ENCODE measurements around the gene CASKIN2. TPM values are rescaled to one million over a fixed set of nuclear protein-coding genes. Genes with fewer than 3 reads are reported as not detected.

The CASKIN2 gene
- total RNA-seq, 1 experiment from 2014 or later = 37.0 TPM

DNA sequence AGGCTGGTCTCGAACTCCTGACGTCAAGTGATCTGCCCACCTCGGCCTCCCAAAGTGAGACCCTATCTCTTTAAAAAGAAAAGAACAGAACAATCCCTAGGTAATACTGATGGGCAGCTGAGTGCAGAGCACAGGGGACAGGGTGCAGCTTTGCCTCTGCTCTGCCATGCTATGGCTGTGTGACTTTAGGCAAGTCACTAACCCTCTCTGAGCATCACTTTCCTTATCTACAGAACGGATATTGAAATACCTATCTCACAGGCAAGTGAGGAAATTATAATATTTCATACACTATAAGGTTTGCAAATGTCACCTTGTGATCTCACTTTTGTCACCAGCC, 4.1 kb downstream of the CASKIN2 start:
- Mint-ChIP-seq H3K4me3 (no peak overlapping the region), H3K27me3 (ENCODE audit: low read depth) (no peaks in the 10 kb centered on the region), H3K27ac (no peak overlapping the region; a peak in 1 of 7 replicates), H3K4me1 (peaks cover 4 to 10% of the 10 kb centered on the region in 2 experiments; a peak in 3 of 4 replicates), H3K9me3 (no peaks in the 10 kb centered on the region), H3K36me3 (ENCODE audit: insufficient read depth in 1 of 3, low read depth in 3 of 3) (peaks cover 4 to 36% (median 29%) of the 10 kb centered on the region in 3 experiments; a peak in 6 of 7 replicates)
- Histone ChIP-seq H3K23me2 (ENCODE audit: insufficient read length, low read depth, low read length, poor library complexity, severe bottlenecking) (peaks cover 6% of the 10 kb centered on the region), H3K4ac (ENCODE audit: low read depth, low read length) (no peak overlapping the region), H2BK20ac (ENCODE audit: low read depth, low read length, poor library complexity, severe bottlenecking) (no peak overlapping the region), H3K23ac (ENCODE audit: insufficient read length, low read depth, low read length) (no peak overlapping the region), H2BK120ac (ENCODE audit: low read depth, low read length, poor library complexity, severe bottlenecking) (no peak overlapping the region), H3K18ac (ENCODE audit: insufficient read length, low read depth, low read length) (no peak overlapping the region), H2AFZ (ENCODE audit: low read length) (no peak overlapping the region), H4K5ac (ENCODE audit: insufficient read length, low read depth, low read length) (no peak overlapping the region), H3K9ac (ENCODE audit: extremely low read depth, insufficient read length, low read length) (no peak overlapping the region), H4K8ac (replicated peaks; ENCODE audit: insufficient read length, low read depth, low read length) (no peak overlapping the region), H4K20me1 (ENCODE audit: control insufficient read depth, insufficient read depth, insufficient read length) (no peaks in the 10 kb centered on the region), H3K79me2 (ENCODE audit: insufficient read depth, low read length) (no peaks in the 10 kb centered on the region; the same call in 1 of the 2 replicates), H3K56ac (ENCODE audit: insufficient read length, low read depth, low read length) (no peak overlapping the region), H2BK12ac (ENCODE audit: insufficient read length, low read depth, low read length) (no peak overlapping the region), H2BK15ac (ENCODE audit: low read depth, low read length) (no peak overlapping the region), H2BK5ac (ENCODE audit: insufficient read length, low read length) (no peak overlapping the region), H3K4me1 (ENCODE audit: insufficient read depth, low read length) (no peaks in the 10 kb centered on the region), H2AK5ac (ENCODE audit: insufficient read length, low read length) (no peak overlapping the region), H3K9me3 (ENCODE audit: control insufficient read depth, low read depth, low read length) (no peaks in the 10 kb centered on the region), H3K27me3 (ENCODE audit: insufficient read depth, low read length) (no peaks in the 10 kb centered on the region), H3K27ac (ENCODE audit: insufficient read length, low read depth, low read length) (no peak overlapping the region), H3K4me2 (ENCODE audit: insufficient read depth, insufficient read length, low read length) (no peak overlapping the region), H3T11ph (ENCODE audit: low read length) (no peak overlapping the region), H4K91ac (ENCODE audit: insufficient read length, low read depth, low read length) (no peak overlapping the region), H3K14ac (ENCODE audit: insufficient read depth, low read length) (no peak overlapping the region), H3K79me1 (ENCODE audit: insufficient read depth, low read depth, low read length, poor library complexity, severe bottlenecking) (no peaks in the 10 kb centered on the region)
- DNase-seq = no peak
- TF ChIP-seq, protein P1, sequence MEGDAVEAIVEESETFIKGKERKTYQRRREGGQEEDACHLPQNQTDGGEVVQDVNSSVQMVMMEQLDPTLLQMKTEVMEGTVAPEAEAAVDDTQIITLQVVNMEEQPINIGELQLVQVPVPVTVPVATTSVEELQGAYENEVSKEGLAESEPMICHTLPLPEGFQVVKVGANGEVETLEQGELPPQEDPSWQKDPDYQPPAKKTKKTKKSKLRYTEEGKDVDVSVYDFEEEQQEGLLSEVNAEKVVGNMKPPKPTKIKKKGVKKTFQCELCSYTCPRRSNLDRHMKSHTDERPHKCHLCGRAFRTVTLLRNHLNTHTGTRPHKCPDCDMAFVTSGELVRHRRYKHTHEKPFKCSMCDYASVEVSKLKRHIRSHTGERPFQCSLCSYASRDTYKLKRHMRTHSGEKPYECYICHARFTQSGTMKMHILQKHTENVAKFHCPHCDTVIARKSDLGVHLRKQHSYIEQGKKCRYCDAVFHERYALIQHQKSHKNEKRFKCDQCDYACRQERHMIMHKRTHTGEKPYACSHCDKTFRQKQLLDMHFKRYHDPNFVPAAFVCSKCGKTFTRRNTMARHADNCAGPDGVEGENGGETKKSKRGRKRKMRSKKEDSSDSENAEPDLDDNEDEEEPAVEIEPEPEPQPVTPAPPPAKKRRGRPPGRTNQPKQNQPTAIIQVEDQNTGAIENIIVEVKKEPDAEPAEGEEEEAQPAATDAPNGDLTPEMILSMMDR (conservative IDR thresholded peaks at IDR 0.05) = no peak
- WGBS (ENCODE audit: extremely low coverage, insufficient read length, low lambda C conversion rate) = no CpG with 5 or more reads among the region's 4 CpGs
